Neural crest cell (in vitro differentiated cells): Measurements from ENCODE around the gene ARL6IP6. TPM values are rescaled to one million over a fixed set of nuclear protein-coding genes. Genes with fewer than 3 reads are reported as not detected.

ENCODE experiments used
- DNase-seq: peaks from one replicate; pipeline ENCODE4 v3.0.0; 2021; ENCODE audit warnings: low read depth, mixed read lengths, low spot score
- H3K27ac Mint-ChIP-seq: one replicate; pipeline ENCODE4 v1.8.0; 2021; ENCODE audit warnings: mild to moderate bottlenecking, mixed read lengths; ENCODE audit not compliant: unreplicated experiment
- H3K27me3 Mint-ChIP-seq: 2 replicates; pipeline ENCODE4 v1.8.0; 2021; ENCODE audit warnings: low read depth, mild to moderate bottlenecking, mixed read lengths
- H3K36me3 Mint-ChIP-seq: 2 replicates; pipeline ENCODE4 v1.8.0; 2021; ENCODE audit warnings: low read depth, mild to moderate bottlenecking, mixed read lengths
- H3K4me1 Mint-ChIP-seq: 2 replicates; pipeline ENCODE4 v1.8.0; 2021; ENCODE audit warnings: mixed read lengths
- H3K4me3 Mint-ChIP-seq: one replicate; pipeline ENCODE4 v1.8.0; 2021; ENCODE audit warnings: mild to moderate bottlenecking, mixed read lengths
- H3K9me3 Mint-ChIP-seq: 2 replicates; pipeline ENCODE4 v1.8.0; 2021; ENCODE audit warnings: mixed read lengths
- long read RNA-seq: library from polyadenylated mRNA; unstranded; transcript quantifications from one replicate; pipeline ENCODE4 v2.0.0, GENCODE V29; 2020
- total RNA-seq: library from RNA; stranded (reverse); gene quantifications from 2 replicates; pipeline ENCODE4 v1.2.1, GENCODE V29; 2021
- TF ChIP-seq, protein P1 (sequence below): fragments of 200-600 bp; sonication (generic); conservative IDR thresholded peaks from 2 replicates; pipeline ENCODE4 v1.5.0; 2021; ENCODE audit warnings: antibody characterized with exemption, mild to moderate bottlenecking

The ARL6IP6 gene
- total RNA-seq: 49.1 and 51.9 TPM in 2 replicates
- long read RNA-seq, transcript ARL6IP6-201 (4 exons, 2,805 nt): major isoform, 169 of 189 reads
- long read RNA-seq, partial matches to known transcripts: 3 of 189 reads
- long read RNA-seq, other reads (novel, unspliced or antisense): 13 of 189 reads

DNA sequence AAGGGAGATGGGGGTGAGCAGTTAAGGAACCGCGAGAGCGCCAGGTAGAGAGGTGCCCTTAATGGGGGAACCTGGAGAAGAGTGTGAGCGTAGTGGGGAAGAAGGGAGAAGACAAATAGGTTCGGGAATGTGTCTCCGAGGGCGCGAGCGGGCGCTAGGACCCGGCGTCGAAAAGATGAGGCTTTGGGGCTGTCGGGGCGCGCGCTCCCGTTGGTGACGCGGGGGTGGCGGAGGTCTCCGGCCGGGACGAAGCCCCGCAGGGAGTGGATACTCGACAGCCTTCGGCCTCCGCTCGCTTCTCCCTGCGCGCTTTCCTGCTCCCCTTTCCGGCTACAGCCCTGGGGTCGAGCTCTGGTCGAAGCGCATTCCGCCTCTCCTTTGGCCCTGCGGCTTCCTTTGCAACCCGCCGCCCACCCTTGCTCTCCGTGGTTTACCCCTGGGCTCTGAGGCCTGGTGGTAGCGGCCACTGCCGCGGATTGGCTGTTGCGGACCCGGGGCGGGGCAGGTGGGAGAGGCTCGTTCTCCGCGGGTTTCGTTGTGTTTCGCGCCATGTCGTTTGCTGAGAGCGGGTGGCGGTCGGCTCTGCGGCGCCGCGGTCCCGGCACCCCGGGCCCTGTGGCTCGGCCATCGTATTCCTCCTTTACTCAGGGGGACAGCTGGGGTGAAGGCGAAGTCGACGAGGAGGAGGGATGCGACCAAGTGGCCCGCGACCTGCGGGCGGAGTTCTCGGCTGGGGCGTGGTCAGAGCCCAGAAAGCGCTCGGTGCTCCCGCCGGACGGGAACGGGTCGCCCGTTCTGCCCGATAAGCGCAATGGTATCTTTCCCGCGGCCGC lies at the start of gene ARL6IP6:
ARL6IP6 (plus strand) TSS at position 545 of the 833 bp plus-strand sequence; CDS start at position 550, 5 bp downstream.
- no peaks in the 10 kb centered on the region for H3K27me3 Mint-ChIP-seq
- no peaks in the 10 kb centered on the region for H3K9me3 Mint-ChIP-seq
- peaks cover 48% of the 10 kb centered on the region for H3K4me1 Mint-ChIP-seq
- TF ChIP-seq, protein P1, sequence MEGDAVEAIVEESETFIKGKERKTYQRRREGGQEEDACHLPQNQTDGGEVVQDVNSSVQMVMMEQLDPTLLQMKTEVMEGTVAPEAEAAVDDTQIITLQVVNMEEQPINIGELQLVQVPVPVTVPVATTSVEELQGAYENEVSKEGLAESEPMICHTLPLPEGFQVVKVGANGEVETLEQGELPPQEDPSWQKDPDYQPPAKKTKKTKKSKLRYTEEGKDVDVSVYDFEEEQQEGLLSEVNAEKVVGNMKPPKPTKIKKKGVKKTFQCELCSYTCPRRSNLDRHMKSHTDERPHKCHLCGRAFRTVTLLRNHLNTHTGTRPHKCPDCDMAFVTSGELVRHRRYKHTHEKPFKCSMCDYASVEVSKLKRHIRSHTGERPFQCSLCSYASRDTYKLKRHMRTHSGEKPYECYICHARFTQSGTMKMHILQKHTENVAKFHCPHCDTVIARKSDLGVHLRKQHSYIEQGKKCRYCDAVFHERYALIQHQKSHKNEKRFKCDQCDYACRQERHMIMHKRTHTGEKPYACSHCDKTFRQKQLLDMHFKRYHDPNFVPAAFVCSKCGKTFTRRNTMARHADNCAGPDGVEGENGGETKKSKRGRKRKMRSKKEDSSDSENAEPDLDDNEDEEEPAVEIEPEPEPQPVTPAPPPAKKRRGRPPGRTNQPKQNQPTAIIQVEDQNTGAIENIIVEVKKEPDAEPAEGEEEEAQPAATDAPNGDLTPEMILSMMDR: no peak
- H3K36me3 Mint-ChIP-seq: peaks cover 9% of the 10 kb centered on the region
- DNase-seq: peak; percentile 87
- H3K4me3 Mint-ChIP-seq: peak within 1 kb of the TSS; percentile 100
- peak within 1 kb of the TSS; percentile 98 for H3K27ac Mint-ChIP-seq

DNA sequence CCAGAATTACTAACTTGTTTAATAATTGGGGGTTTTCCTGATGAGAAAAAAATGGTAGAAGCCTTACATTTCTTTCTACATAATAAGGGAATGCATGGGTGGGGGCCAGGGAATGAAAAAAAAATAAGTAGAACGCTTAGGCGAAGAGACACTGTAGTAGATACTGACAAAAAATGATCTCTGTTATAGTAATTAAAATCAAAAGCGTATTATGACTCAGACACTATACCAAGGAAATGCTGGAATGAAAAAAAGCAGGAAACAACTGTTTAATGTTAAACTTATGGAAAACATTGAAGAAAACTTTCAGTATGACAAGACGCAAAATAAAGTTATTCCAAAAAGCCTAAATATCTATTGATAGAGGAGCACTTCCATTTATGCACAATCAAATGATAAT lies 44.1 kb upstream of the ARL6IP6 start:
- no peak for DNase-seq
- peaks cover 9% of the 10 kb centered on the region for H3K36me3 Mint-ChIP-seq
- TF ChIP-seq, protein P1: no peak
- no peaks in the 10 kb centered on the region for H3K9me3 Mint-ChIP-seq
- no peak overlapping the region for H3K27ac Mint-ChIP-seq
- no peak overlapping the region for H3K4me3 Mint-ChIP-seq
- H3K27me3 Mint-ChIP-seq: no peaks in the 10 kb centered on the region
- no peaks in the 10 kb centered on the region for H3K4me1 Mint-ChIP-seq

DNA sequence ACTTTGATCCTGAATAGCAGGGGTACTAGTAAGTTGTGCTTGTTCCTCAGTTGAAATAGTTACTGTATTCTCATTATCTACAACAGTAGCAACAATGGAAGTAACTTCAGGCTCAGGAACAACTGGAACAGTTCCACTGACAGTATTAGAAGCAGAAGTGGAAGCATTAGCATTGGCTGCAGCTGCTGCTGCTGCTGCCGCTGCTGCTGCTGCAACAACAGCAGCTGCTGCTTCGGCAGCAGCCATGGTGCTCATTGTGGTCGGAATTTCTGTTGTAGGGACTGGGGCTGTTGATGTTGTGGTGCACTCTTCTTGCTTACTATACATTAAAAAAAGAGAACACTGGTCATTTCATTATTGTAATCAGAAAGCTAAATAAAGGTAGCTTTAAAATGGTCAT lies 42.0 kb upstream of the ARL6IP6 start:
- H3K36me3 Mint-ChIP-seq: peaks cover 17% of the 10 kb centered on the region
- no peaks in the 10 kb centered on the region for H3K9me3 Mint-ChIP-seq
- no peak overlapping the region for H3K27ac Mint-ChIP-seq
- DNase-seq: no peak
- no peaks in the 10 kb centered on the region for H3K27me3 Mint-ChIP-seq
- no peak overlapping the region for H3K4me3 Mint-ChIP-seq
- no peaks in the 10 kb centered on the region for H3K4me1 Mint-ChIP-seq
- TF ChIP-seq, protein P1: no peak

DNA sequence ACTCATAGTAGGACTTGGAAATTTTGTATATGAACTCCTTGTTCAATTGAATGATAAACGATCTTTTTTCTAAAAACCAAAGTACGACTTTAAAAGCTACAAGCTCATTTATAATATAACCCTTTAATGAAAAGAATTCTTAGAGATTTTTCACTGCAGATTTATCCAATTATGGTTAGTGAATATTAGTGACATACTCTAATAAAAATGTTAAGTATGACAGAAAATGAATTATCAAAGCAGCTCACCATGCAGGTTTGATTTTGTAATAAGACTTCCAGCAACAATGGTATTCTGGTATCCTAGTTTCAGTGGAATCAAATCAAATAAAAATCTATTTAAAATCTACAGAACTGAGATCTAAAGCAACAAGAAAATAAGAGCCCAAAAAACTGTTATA lies 39.6 kb upstream of the ARL6IP6 start:
- H3K4me3 Mint-ChIP-seq: no peak overlapping the region
- peaks cover 2% of the 10 kb centered on the region for H3K9me3 Mint-ChIP-seq
- TF ChIP-seq, protein P1: no peak
- no peak for DNase-seq
- no peaks in the 10 kb centered on the region for H3K27me3 Mint-ChIP-seq
- H3K4me1 Mint-ChIP-seq: peaks cover 10% of the 10 kb centered on the region
- H3K27ac Mint-ChIP-seq: no peak overlapping the region
- H3K36me3 Mint-ChIP-seq: peaks cover 25% of the 10 kb centered on the region

DNA sequence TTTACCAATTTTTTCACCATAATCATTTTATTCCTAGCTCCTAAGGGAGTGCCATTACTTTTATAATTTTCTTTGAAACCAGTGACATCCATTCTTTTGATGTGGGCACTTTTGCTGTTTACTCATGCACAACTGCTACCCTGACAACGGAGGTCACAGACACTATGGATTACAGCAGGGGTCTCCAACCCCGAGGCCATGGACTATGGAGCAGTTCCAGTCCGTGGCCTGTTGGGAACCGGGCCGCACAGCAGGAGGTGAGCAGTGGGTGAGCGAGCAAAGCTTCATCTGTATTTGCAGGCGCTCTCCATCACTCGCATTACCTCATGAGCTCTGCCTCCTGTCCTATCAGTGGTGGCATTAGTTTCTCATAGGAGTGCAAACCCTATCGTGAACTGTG lies 35.8 kb upstream of the ARL6IP6 start:
- peaks cover 2% of the 10 kb centered on the region for H3K9me3 Mint-ChIP-seq
- peaks cover 10% of the 10 kb centered on the region for H3K4me1 Mint-ChIP-seq
- peak overlapping the region; percentile 6 for H3K4me3 Mint-ChIP-seq
- peak; percentile 21 for DNase-seq
- TF ChIP-seq, protein P1: no peak
- peak overlapping the region; percentile 20 for H3K27ac Mint-ChIP-seq
- no peaks in the 10 kb centered on the region for H3K27me3 Mint-ChIP-seq
- H3K36me3 Mint-ChIP-seq: peaks cover 46% of the 10 kb centered on the region
